H9 (cell line): Measurements from ENCODE around the gene ARFGEF3. TPM values are rescaled to one million over a fixed set of nuclear protein-coding genes. Genes with fewer than 3 reads are reported as not detected.
"Not testable (repeated sequence)": the region's sequence is repeated elsewhere in the genome, so short reads cannot be mapped to it uniquely, and the experiment has no call there.

Experiments used
- DNase-seq: peaks from one replicate; pipeline ENCODE4 v3.0.0-alpha.2; 2017
- H2AFZ ChIP-seq: one replicate; pipeline ENCODE4 v1.6.1; 2013; ENCODE audit warnings: mild to moderate bottlenecking, low read length, control low read depth, moderate library complexity
- H2AK5ac ChIP-seq: 2 replicates; pipeline ENCODE4 v1.6.1; 2013; ENCODE audit warnings: low read length, control low read depth, mixed read lengths; ENCODE audit not compliant: insufficient read length
- H2BK120ac ChIP-seq: one replicate; pipeline ENCODE4 v1.6.1; 2013; ENCODE audit warnings: low read depth, mild to moderate bottlenecking, low read length, control low read depth, inconsistent platforms; ENCODE audit not compliant: poor library complexity, severe bottlenecking
- H2BK12ac ChIP-seq: 2 replicates; pipeline ENCODE4 v1.6.1; 2013; ENCODE audit warnings: low read length, control low read depth, mixed read lengths, low read depth; ENCODE audit not compliant: insufficient read length
- H2BK15ac ChIP-seq: 2 replicates; pipeline ENCODE4 v1.6.1; 2013; ENCODE audit warnings: low read depth, low read length, control low read depth
- H2BK20ac ChIP-seq: one replicate; pipeline ENCODE4 v1.6.1; 2013; ENCODE audit warnings: low read depth, mild to moderate bottlenecking, low read length, control low read depth, inconsistent platforms; ENCODE audit not compliant: poor library complexity, severe bottlenecking
- H2BK5ac ChIP-seq: 2 replicates; pipeline ENCODE4 v1.6.1; 2013; ENCODE audit warnings: low read length, control low read depth, mixed read lengths; ENCODE audit not compliant: insufficient read length
- H3K14ac ChIP-seq: 2 replicates; pipeline ENCODE4 v1.6.1; 2013; ENCODE audit warnings: low read length, control low read depth; ENCODE audit not compliant: insufficient read depth
- H3K18ac ChIP-seq: 2 replicates; pipeline ENCODE4 v1.6.1; 2013; ENCODE audit warnings: low read depth, mild to moderate bottlenecking, mixed read lengths, low read length, control low read depth; ENCODE audit not compliant: insufficient read length
- H3K23ac ChIP-seq: 2 replicates; pipeline ENCODE4 v1.6.1; 2013; ENCODE audit warnings: low read length, control low read depth, mixed read lengths, low read depth; ENCODE audit not compliant: insufficient read length
- H3K23me2 ChIP-seq: 2 replicates; pipeline ENCODE4 v1.6.1; 2013; ENCODE audit warnings: low read depth, mild to moderate bottlenecking, mixed read lengths, low read length, control low read depth; ENCODE audit not compliant: insufficient read length, poor library complexity, severe bottlenecking
- H3K27ac ChIP-seq: 2 replicates; pipeline ENCODE4 v1.5.1; 2013; ENCODE audit warnings: low read length, control low read depth, mixed read lengths, low read depth; ENCODE audit not compliant: insufficient read length
- H3K27me3 ChIP-seq: 2 replicates; pipeline ENCODE4 v1.6.1; 2013; ENCODE audit warnings: low read length, control low read depth, inconsistent platforms; ENCODE audit not compliant: insufficient read depth
- H3K4ac ChIP-seq: 2 replicates; pipeline ENCODE4 v1.6.1; 2013; ENCODE audit warnings: low read depth, mild to moderate bottlenecking, control low read depth, inconsistent platforms, low read length, moderate library complexity
- H3K4me1 ChIP-seq: 2 replicates; pipeline ENCODE4 v1.6.1; 2013; ENCODE audit warnings: low read length, control low read depth, inconsistent platforms; ENCODE audit not compliant: insufficient read depth
- H3K4me2 ChIP-seq: 2 replicates; pipeline ENCODE4 v1.6.1; 2013; ENCODE audit warnings: low read length, control low read depth, mixed read lengths; ENCODE audit not compliant: insufficient read length, insufficient read depth
- H3K56ac ChIP-seq: 2 replicates; pipeline ENCODE4 v1.6.1; 2013; ENCODE audit warnings: low read depth, mild to moderate bottlenecking, mixed read lengths, low read length, control low read depth; ENCODE audit not compliant: insufficient read length
- H3K79me1 ChIP-seq: 2 replicates; pipeline ENCODE4 v1.6.1; 2013; ENCODE audit warnings: low read depth, mild to moderate bottlenecking, moderate library complexity, low read length, control low read depth, inconsistent platforms; ENCODE audit not compliant: insufficient read depth, poor library complexity, severe bottlenecking
- H3K79me2 ChIP-seq: 2 replicates; pipeline ENCODE4 v1.6.1; 2013; ENCODE audit warnings: low read length, control low read depth, inconsistent platforms; ENCODE audit not compliant: insufficient read depth
- H3K9ac ChIP-seq: 2 replicates; pipeline ENCODE4 v1.6.1; 2013; ENCODE audit warnings: low read length, control low read depth, mixed read lengths; ENCODE audit not compliant: insufficient read length; ENCODE audit errors: extremely low read depth
- H3K9me3 ChIP-seq: one replicate; pipeline ENCODE4 v1.6.1; 2013; ENCODE audit warnings: low read depth, low read length, inconsistent platforms; ENCODE audit not compliant: control insufficient read depth
- H3T11ph ChIP-seq: one replicate; pipeline ENCODE4 v1.6.1; 2013; ENCODE audit warnings: mild to moderate bottlenecking, low read length, control low read depth, inconsistent platforms
- H4K20me1 ChIP-seq: one replicate; pipeline ENCODE4 v1.6.1; 2013; ENCODE audit not compliant: control insufficient read depth, insufficient read length, insufficient read depth
- H4K5ac ChIP-seq: 2 replicates; pipeline ENCODE4 v1.6.1; 2013; ENCODE audit warnings: low read depth, mild to moderate bottlenecking, mixed read lengths, low read length, control low read depth; ENCODE audit not compliant: insufficient read length
- H4K8ac ChIP-seq: replicated peaks from 2 replicates; pipeline ENCODE4 v1.6.1; 2013; ENCODE audit warnings: low read length, control low read depth, mixed read lengths, low read depth; ENCODE audit not compliant: insufficient read length
- H4K91ac ChIP-seq: 2 replicates; pipeline ENCODE4 v1.6.1; 2013; ENCODE audit warnings: low read depth, mild to moderate bottlenecking, moderate library complexity, mixed read lengths, low read length, control low read depth; ENCODE audit not compliant: insufficient read length
- H3K27ac Mint-ChIP-seq, 3 experiments: 2 replicates in 2 of 3; 3 replicates in 1 of 3; pipeline ENCODE4 v1.8.0; 2020 to 2021; ENCODE audit warnings: mixed read lengths in 3 of 3, mild to moderate bottlenecking in 1 of 3, moderate library complexity in 1 of 3
- H3K27me3 Mint-ChIP-seq: 2 replicates; pipeline ENCODE4 v1.8.0; 2021; ENCODE audit warnings: low read depth, mild to moderate bottlenecking, moderate library complexity, mixed read lengths
- H3K36me3 Mint-ChIP-seq, 3 experiments: 2 replicates in 2 of 3; 3 replicates in 1 of 3; pipeline ENCODE4 v1.8.0; 2020 to 2021; ENCODE audit warnings: low read depth in 3 of 3, mixed read lengths in 3 of 3; ENCODE audit not compliant: insufficient read depth in 1 of 3
- H3K4me1 Mint-ChIP-seq, 2 experiments: 2 replicates each; pipeline ENCODE4 v1.8.0; 2020; ENCODE audit warnings: mixed read lengths in 2 of 2
- H3K4me3 Mint-ChIP-seq, 2 experiments: 2 replicates in 1 of 2; 3 replicates in 1 of 2; pipeline ENCODE4 v1.8.0; 2020 to 2021; ENCODE audit warnings: mild to moderate bottlenecking in 2 of 2, mixed read lengths in 2 of 2, moderate library complexity in 1 of 2
- H3K9me3 Mint-ChIP-seq, 2 experiments: 2 replicates in 1 of 2; 3 replicates in 1 of 2; pipeline ENCODE4 v1.8.0; 2020; ENCODE audit warnings: mild to moderate bottlenecking in 2 of 2, mixed read lengths in 2 of 2, moderate library complexity in 1 of 2
- WGBS: extraction: QIAGEN DNeasy Blood & Tissue Kit; methylation state at CpG from one replicate; pipeline ENCODE4 v1.1.7; 2013; ENCODE audit warnings: missing lambda C conversion rate, low lambda C conversion rate, mixed read lengths; ENCODE audit not compliant: insufficient read length; ENCODE audit errors: extremely low coverage; 5-methylcytosine and 5-hydroxymethylcytosine counted together
- total RNA-seq: library from RNA; stranded (reverse); gene quantifications from 2 replicates; pipeline ENCODE4 v1.2.1, GENCODE V29; 2021
- TF ChIP-seq, protein P1 (sequence below): fragments of 200-600 bp; sonication (generic); conservative IDR thresholded peaks from 3 replicates; pipeline ENCODE4 v1.8.0; 2021; ENCODE audit warnings: antibody characterized with exemption, mild to moderate bottlenecking

The ARFGEF3 gene
- total RNA-seq, 1 experiment from 2014 or later, result 13.7 TPM

DNA sequence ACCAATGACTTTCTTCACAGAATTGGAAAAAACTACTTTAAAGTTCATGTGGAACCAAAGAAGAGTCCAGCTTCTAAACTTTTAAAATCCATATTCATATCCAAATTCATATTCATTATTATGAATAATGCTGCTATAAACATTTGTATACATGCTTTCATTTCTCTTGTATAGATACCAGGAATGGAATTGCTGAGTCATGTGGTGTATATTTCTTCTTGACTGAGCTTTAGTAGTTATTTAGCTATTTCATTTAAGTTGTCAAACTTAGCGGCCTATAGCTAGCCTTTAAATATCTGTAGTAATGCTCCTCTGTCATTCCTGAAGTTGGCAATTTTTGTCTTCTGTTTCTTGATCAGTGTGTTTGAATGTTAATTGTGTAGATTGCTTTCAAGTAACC, 196.2 kb downstream of the ARFGEF3 start:
- Histone ChIP-seq H3K23ac (no peak overlapping the region), H2BK5ac (no peak overlapping the region), H3K4ac (no peak overlapping the region), H3K79me2 (no peaks in the 10 kb centered on the region), H2AK5ac (no peak overlapping the region), H3K79me1 (no peaks in the 10 kb centered on the region), H3K4me1 (no peaks in the 10 kb centered on the region), H2BK120ac (no peak overlapping the region), H3K27ac (no peak overlapping the region), H3K9ac (no peak overlapping the region), H3K27me3 (no peaks in the 10 kb centered on the region), H4K8ac (no peak overlapping the region), H3K23me2 (no peaks in the 10 kb centered on the region), H3K4me2 (no peak overlapping the region), H2BK15ac (no peak overlapping the region), H3K18ac (no peak overlapping the region), H2BK20ac (no peak overlapping the region), H3T11ph (no peak overlapping the region), H3K9me3 (no peaks in the 10 kb centered on the region), H2BK12ac (no peak overlapping the region), H3K56ac (no peak overlapping the region), H4K20me1 (no peaks in the 10 kb centered on the region), H3K14ac (no peak overlapping the region), H2AFZ (no peak overlapping the region), H4K5ac (no peak overlapping the region), H4K91ac (no peak overlapping the region)
- H3K36me3 Mint-ChIP-seq, result no peaks in the 10 kb centered on the region
- no peaks in the 10 kb centered on the region for H3K4me1 Mint-ChIP-seq
- no peak overlapping the region for H3K4me3 Mint-ChIP-seq
- no CpG with 5 or more reads among the region's 1 CpG for WGBS
- TF ChIP-seq, protein P1, sequence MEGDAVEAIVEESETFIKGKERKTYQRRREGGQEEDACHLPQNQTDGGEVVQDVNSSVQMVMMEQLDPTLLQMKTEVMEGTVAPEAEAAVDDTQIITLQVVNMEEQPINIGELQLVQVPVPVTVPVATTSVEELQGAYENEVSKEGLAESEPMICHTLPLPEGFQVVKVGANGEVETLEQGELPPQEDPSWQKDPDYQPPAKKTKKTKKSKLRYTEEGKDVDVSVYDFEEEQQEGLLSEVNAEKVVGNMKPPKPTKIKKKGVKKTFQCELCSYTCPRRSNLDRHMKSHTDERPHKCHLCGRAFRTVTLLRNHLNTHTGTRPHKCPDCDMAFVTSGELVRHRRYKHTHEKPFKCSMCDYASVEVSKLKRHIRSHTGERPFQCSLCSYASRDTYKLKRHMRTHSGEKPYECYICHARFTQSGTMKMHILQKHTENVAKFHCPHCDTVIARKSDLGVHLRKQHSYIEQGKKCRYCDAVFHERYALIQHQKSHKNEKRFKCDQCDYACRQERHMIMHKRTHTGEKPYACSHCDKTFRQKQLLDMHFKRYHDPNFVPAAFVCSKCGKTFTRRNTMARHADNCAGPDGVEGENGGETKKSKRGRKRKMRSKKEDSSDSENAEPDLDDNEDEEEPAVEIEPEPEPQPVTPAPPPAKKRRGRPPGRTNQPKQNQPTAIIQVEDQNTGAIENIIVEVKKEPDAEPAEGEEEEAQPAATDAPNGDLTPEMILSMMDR, result no peak
- no peaks in the 10 kb centered on the region for H3K27me3 Mint-ChIP-seq
- H3K27ac Mint-ChIP-seq, result no peak overlapping the region
- H3K9me3 Mint-ChIP-seq, result peaks cover 0 to 2% of the 10 kb centered on the region in 2 experiments; a peak in 1 of 5 replicates
- DNase-seq, result no peak

DNA sequence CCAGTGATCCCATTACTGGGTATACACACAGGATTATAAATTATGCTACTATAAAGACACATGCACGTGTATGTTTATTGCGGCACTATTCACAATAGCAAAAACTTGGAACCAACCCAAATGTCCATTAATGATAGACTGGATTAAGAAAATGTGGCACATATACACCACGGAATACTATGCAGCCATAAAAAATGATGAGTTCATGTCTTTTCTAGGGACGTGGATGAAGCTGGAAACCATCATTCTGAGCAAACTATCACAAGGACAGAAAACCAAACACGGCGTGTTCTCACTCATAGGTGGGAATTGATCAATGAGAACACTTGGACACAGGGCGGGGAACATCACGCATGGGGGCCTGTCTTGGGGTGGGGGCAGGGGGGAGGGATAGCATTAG, 206.9 kb downstream of the ARFGEF3 start:
- H3K23me2 ChIP-seq, H3K4me2 ChIP-seq, H3K9ac ChIP-seq, H2AK5ac ChIP-seq, H2BK20ac ChIP-seq, H3K9me3 ChIP-seq, H3K14ac ChIP-seq, H4K8ac ChIP-seq, H4K91ac ChIP-seq, H3K27ac Mint-ChIP-seq, H4K20me1 ChIP-seq, H4K5ac ChIP-seq, H3K27me3 ChIP-seq, H2BK120ac ChIP-seq, H3K4me3 Mint-ChIP-seq, H3K36me3 Mint-ChIP-seq, H2AFZ ChIP-seq, H3K23ac ChIP-seq, H3K18ac ChIP-seq, H3K79me2 ChIP-seq, H2BK12ac ChIP-seq, H2BK15ac ChIP-seq, H3K27me3 Mint-ChIP-seq, H3K27ac ChIP-seq, H2BK5ac ChIP-seq, H3T11ph ChIP-seq, H3K79me1 ChIP-seq, H3K56ac ChIP-seq, H3K4me1 ChIP-seq, H3K4ac ChIP-seq, DNase-seq: not testable (repeated sequence)
- WGBS, result no CpG with 5 or more reads among the region's 8 CpGs
- H3K4me1 Mint-ChIP-seq, result peaks cover 5 to 11% of the 10 kb centered on the region in 2 experiments
- peaks cover 5 to 11% of the 10 kb centered on the region in 2 experiments for H3K9me3 Mint-ChIP-seq
